Measurements from ENCODE around the gene TDRD1.
A peak's percentile ranks its signal among the peaks of the same experiment; 100 is the strongest.

Gene TDRD1

GRCh38 chr10:114266521-114266920 is 87.4 kb downstream of the TDRD1 start:
- DNase-seq (ENCODE audit: low spot score) = no peak

- DNase-seq (ENCODE audit: low spot score) = no peak
Measured at GRCh38 chr10:114271075-114271778, 92.1 kb downstream of the TDRD1 start.

- DNase-seq (ENCODE audit: low spot score) = peak; percentile 44
Measured at GRCh38 chr10:114271779-114272167, 92.6 kb downstream of the TDRD1 start.

GRCh38 chr10:114272696-114273095 is 93.5 kb downstream of the TDRD1 start:
- DNase-seq (ENCODE audit: low spot score) = no peak

- no peak for DNase-seq (ENCODE audit: low spot score)
Measured at GRCh38 chr10:114273910-114274309, 94.8 kb downstream of the TDRD1 start.

GRCh38 chr10:114274616-114275453 is 95.7 kb downstream of the TDRD1 start:
- no peak for DNase-seq (ENCODE audit: low spot score)

- no peak for DNase-seq (ENCODE audit: low spot score)
Measured at GRCh38 chr10:114276066-114276465, 96.9 kb downstream of the TDRD1 start.

GRCh38 chr10:114276671-114277070 is 97.5 kb downstream of the TDRD1 start:
- DNase-seq (ENCODE audit: low spot score) = no peak

- no peak for DNase-seq (ENCODE audit: low spot score)
Measured at GRCh38 chr10:114278140-114278883, 99.2 kb downstream of the TDRD1 start.

- DNase-seq (ENCODE audit: low spot score) = no peak
Measured at GRCh38 chr10:114278884-114279191, 99.7 kb downstream of the TDRD1 start.

- DNase-seq (ENCODE audit: low spot score) = no peak
Measured at GRCh38 chr10:114279289-114279688, 100.1 kb downstream of the TDRD1 start.

GRCh38 chr10:114279901-114280644 is 100.9 kb downstream of the TDRD1 start:
- no peak for DNase-seq (ENCODE audit: low spot score)

GRCh38 chr10:114281006-114281405 is 101.9 kb downstream of the TDRD1 start:
- DNase-seq (ENCODE audit: low spot score) = no peak

GRCh38 chr10:114281461-114281860 is 102.3 kb downstream of the TDRD1 start:
- DNase-seq (ENCODE audit: low spot score) = no peak

Measured in kidney capillary endothelial cell (primary cell).